HCT116 (cell line): ENCODE measurements around the gene ARHGEF12.

ENCODE experiments used
- CTCF ChIP-seq, 3 experiments: fragments of 200-600 bp in 1 of 3; sonication (generic) in 1 of 3; IDR thresholded peaks in 2 of 3; conservative IDR thresholded peaks in 1 of 3; 2 replicates each; pipeline ENCODE4 v1.5.1; 2012 to 2017; ENCODE audit warnings: low read depth in 2 of 3, low read length in 2 of 3, antibody characterized with exemption in 1 of 3, borderline replicate concordance in 1 of 3, control low read depth in 1 of 3, mild to moderate bottlenecking in 1 of 3, mixed read lengths in 1 of 3, mixed run types in 1 of 3, moderate library complexity in 1 of 3; ENCODE audit not compliant: insufficient read depth in 1 of 3
- EZH2 ChIP-seq: fragments of 200-600 bp; sonication (generic); IDR thresholded peaks from 2 replicates; pipeline ENCODE4 v1.6.1; 2017; ENCODE audit warnings: antibody characterized with exemption, mixed run types
- EZH2phosphoT487 ChIP-seq: fragments of 200-600 bp; IDR thresholded peaks from 2 replicates; pipeline ENCODE4 v1.6.1; 2018; ENCODE audit warnings: antibody characterized with exemption, borderline replicate concordance
- JUND ChIP-seq: IDR thresholded peaks from 2 replicates; pipeline ENCODE4 v1.6.1; 2012
- MAX ChIP-seq: IDR thresholded peaks from 2 replicates; pipeline ENCODE4 v1.6.1; 2012
- POLR2A ChIP-seq: IDR thresholded peaks from 2 replicates; pipeline ENCODE4 v1.7.0; 2011; ENCODE audit warnings: borderline replicate concordance; ENCODE audit not compliant: insufficient read depth, insufficient read length; ENCODE audit errors: extremely low read depth
- POLR2AphosphoS5 ChIP-seq: IDR thresholded peaks from 2 replicates; pipeline ENCODE4 v1.6.1; 2011; ENCODE audit warnings: mild to moderate bottlenecking, low read depth, low read length, moderate library complexity
- SIN3A ChIP-seq: IDR thresholded peaks from 2 replicates; pipeline ENCODE4 v1.6.1; 2012; ENCODE audit warnings: low read depth

GRCh38 chr11:120378474-120378873 is 42.3 kb downstream of the ARHGEF12 start:
- no peak for TF ChIP-seq POLR2AphosphoS5
- TF ChIP-seq POLR2A, result no peak
- TF ChIP-seq MAX, result no peak
- no peak for TF ChIP-seq CTCF (IDR thresholded peaks at IDR 0.05 in 2 of 3, conservative IDR thresholded peaks at IDR 0.05 in 1 of 3; ENCODE audit: borderline replicate concordance in 1 of 3, insufficient read depth in 1 of 3, low read depth in 2 of 3, low read length in 2 of 3)
- no peak for TF ChIP-seq SIN3A
- no peak for TF ChIP-seq EZH2
- TF ChIP-seq EZH2phosphoT487, result no peak
- TF ChIP-seq JUND, result no peak
